Measurements from ENCODE around the gene FLVCR1.

Gene FLVCR1

GRCh38 chr1:212916481-212917133, 58.5 kb downstream of the FLVCR1 start:
- DNase-seq, result no peak

GRCh38 chr1:212917134-212917485, 59.0 kb downstream of the FLVCR1 start:
- no peak for DNase-seq

GRCh38 chr1:212917858-212918257, 59.8 kb downstream of the FLVCR1 start:
- no peak for DNase-seq

DNA sequence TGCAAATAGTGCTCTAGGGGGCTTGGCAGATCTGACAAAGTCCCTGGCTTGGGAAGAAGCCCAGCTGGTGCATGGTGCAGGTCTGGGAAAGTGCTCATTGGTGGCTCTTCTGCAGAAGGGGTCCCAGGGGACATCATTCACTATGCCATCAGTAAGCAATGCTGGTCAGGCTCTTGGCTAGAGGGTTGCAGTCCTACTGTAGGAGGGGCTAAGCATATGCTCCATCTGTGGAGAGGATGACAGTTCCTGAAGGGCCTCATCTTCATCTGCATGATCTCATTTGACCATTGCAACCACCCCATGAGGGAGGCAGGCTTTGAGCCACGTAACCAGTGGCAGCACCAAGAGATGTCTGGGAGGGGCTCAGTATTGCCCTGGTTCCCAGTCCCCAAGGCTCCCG, 60.7 kb downstream of the FLVCR1 start:
- no peak for DNase-seq

DNA sequence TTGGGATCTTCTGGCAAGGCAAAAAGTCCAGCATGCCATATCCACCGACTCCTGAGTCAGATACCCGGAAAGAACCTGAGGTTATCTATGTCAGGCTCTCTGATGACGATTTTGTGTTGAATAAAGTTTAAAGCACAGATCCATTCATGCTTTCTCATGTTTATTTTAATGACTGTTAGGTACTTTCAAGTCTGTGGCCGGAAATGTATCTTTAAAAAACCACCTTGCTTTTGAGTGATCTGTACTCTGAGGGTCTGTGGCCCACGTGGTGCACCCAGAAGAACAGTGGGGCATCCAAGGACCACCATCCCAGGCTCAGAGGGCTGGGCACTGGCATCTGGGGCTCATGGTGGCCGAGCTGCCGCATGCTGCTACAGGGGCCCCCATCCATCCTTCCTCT, 62.2 kb downstream of the FLVCR1 start:
- no peak for DNase-seq

DNA sequence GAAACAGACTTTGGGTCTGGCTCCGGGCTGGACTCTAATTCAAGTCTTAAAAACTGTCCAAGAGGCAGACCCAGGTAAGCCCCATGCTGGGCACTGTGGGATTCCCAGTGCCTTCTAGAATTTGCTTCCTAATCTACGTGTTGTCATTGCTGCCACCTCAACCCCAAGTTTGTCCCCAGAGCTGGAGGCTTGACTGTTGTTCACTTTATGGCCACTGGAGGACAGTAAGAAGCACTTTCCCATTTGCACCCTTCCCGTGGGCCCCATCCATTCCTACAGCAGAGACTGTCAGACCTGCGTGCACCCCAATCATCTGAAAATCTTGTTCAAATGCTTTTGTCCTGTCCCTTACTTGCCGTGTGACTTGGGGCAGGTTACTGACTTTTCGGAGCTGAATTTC, 62.8 kb downstream of the FLVCR1 start:
- DNase-seq, result no peak

GRCh38 chr1:212922016-212922415, 63.9 kb downstream of the FLVCR1 start:
- no peak for DNase-seq

DNA sequence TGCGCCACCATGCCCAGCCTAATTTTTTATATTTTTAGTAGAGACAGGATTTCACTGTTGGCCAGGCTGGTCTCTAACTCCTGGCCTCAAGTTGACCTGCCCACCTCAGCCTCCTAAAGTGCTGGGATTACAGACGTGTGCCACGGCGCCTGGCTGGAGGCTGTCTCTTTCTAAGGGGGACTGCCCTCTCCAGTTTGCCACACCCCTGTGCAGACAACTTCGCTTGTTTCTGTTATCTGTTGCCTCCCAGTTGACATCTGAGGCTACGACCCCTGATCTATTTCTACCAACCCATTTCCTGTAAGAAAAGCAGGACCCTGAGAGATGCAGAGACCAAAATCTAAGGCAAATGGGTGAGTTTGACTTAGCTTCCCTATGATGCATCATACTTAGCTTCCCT, 68.3 kb downstream of the FLVCR1 start:
- no peak for DNase-seq

DNA sequence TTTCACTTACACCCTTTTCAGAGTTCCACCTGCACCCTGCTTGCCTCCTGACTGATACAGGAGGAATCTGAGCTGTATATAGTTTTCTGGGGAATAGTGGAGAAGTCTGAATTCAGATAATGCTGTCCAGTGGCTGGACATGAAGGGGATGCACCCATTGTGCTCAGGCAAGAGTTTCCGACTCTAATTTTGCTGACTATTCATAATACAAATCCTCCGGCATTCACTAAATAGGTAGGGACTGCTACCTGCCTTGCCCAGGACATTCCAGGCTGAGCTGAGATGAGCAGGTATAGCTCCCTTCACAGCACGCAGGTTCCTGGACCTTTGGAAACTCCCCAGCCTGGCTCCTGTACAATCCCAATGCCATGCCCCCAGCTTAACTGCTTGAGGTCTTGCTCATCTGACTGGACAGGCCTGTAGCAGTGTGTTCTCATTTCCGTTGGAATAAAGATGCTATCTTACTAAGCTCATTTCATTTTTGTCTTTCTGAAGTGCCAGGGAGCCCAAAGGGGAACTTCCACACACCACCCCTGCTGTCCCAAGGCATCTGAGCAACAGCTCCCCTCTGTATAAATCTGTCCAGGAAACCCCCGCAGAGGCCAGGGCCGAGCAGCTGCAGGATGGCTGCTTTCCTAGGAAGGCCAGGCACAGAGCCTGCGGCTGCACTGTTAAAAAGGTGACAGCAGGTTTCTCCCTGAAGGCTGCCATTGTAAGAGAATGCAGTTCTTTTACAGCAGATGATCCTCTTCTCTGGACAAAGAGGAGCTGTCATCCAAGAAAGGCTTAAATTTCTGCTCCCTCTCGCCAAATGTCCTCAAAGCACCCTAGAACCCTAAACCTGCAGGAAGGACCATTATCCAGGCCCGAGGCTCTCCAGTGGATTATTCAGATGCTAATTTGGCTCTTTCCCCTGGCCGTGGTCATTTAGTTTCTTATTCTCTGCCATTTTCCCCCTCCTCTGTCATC, 70.5 kb downstream of the FLVCR1 start:
- DNase-seq, result no peak

DNA sequence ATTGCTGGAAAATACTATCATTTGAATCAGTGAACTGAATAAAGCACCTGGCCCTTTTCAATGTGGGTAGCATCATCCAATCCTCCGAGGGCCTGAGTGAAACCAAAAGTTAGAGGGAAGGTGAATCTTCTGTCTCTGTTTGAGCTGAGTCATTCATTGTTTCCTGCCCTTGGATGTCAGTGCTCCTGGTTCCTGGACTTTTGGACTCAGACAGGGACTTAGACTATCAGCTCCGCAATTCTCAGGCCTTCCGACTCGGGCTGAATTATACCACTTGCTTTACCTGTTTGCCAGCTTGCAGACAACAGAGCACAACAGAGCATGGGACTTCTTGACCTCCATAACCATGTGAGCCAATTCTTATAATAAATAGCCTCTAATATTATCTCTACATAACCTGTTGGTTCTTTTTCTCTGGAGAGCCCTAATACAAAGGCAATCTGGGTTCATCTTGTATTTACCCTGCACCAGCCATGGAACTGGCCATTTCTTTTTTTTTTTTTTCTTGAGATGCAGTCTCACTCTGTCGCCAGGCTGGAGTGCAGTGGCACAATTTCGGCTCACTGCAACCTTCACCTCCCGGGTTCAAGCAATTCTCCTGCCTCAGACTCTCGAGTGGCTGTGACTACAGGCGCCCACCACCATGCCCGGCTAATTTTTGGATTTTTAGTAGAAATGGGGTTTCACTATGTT, 73.1 kb downstream of the FLVCR1 start:
- no peak for DNase-seq

GRCh38 chr1:212933815-212934471, 75.9 kb downstream of the FLVCR1 start:
- no peak for DNase-seq

GRCh38 chr1:212935387-212935981, 77.4 kb downstream of the FLVCR1 start:
- DNase-seq, result no peak

DNA sequence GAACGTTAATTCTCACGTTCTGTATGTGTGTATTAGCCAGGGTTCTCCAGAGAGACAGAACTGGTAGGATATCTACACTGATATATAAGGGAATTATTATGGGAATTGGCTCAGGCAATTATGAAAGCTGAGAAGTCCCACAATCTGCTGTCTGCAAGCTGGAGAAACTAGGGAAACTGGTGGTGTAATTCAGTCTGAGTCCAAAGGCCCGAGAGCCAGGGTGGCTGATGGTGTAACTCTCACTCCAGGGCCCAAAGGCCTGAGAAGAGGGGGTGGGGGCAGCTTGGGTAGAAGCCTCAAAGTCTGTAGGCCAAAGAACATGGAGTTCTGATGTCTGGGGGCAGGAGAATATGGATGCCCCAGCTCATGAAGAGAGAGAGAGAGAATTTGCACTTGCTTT, 79.0 kb downstream of the FLVCR1 start:
- no peak for DNase-seq

DNA sequence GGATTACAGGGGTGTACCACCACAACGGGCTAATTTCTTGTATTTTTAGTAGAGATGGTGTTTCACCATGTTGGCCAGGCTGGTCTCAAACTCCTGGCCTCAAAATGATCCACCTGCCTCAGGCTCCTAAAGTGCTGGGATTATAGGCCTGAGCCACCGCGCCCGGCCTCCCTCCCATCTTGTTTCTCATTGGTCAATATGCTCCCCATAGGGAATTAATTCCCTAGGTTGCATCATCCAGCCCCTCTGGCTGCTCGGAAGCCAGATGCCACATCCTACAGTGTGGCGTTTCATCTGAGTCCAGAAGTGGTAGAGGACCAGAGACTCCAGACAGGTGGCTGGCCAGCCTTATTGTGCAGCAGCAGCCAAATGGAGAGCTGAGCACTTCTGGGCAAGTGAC, 80.8 kb downstream of the FLVCR1 start:
- DNase-seq, result no peak

DNA sequence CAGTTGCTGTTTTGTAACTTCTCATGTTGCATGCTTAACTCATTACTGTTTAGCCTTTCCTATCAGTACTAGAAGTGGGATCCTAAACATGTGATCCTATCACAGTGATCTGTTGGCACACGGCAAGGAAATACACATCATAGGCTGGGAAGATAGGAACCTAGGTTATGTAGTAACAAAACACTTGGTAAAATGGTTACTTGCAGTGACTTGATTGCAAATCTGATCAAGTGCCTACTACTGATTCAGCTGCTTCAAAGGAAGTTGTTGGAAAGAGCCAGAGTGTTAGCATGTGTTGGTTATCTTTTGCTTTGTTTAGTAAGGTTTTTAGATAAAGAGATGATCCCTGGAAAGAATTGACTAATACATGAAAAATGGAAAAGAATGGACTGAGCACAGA, 83.4 kb downstream of the FLVCR1 start:
- DNase-seq, result no peak

DNA sequence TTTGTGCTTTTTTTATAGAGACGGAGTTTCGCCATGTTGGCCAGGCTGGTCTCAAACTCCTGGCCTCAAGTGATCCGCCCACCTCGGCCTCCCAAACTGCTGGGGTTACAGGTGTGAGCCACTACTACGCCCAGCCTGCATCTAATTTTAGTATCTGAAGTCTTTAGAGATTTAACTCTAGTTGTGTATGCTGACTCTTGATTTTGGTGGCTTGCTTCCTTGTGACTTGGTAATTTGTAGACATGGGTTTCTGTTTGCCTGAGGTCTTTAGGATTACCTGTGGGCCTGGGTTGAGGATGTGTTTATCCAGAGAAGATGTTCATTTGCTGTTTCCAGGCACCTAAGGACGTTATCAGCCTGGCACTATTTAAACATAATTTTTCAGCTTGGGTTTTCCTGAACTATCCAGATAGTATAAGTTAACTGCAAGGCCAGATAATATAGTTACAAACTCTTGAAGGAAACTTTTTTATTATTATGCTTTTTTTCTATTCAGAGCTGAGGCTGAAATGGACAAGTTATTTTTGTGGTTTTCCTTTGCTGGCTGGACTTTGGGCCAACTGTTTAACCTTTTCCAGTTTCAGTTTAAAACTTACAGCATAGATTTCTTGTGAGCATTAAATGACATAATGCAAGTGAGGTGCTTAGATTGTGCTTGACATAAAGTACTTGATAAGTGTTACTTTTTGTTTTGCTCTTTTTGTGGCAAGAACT, 84.8 kb downstream of the FLVCR1 start:
- no peak for DNase-seq

DNA sequence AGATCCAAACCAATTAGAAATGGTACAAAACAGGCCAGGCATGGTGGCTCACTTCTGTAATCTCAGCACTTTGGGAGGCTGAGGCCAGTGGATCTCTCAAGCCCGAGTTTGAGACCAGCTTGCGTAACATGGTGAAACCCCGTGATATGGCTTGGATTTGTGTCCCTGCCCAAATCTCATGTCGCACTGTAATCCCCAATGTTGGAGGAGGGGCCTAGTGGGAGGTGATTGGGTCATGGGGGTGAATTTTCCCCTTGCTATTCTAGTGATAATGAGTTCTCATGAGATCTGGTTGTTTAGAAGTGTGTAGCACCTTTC, 85.3 kb downstream of the FLVCR1 start:
- no peak for DNase-seq

DNA sequence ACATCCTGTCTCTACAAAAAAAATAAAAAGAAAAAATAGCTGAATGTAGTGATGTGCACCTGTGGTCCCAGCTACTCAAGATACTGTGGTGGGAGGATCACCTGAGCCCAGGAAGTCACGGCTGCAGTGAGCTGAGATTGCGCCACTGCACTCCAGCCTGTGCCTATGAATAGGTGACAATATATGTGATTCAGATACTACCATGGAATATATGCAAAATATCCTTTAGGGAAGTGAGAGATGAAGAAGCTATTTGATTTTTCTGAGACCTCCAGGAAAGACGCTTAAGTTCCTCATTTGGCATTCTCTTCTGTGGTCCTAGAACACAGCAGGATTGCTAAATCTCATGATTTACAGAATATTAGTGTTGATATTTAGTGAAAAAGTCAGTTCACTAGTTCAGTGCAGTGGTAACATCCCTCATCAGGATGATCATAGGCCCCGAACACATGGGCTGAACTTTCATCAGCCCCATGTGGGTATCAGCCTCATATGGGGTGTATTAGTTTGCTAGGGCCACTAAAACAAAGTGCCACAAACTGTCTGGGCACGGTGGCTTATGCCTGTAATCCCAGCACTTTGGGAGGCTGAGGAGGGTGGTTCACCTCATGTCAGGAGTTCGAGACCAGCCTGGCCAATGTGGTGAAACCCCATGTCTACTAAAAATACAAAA, 86.3 kb downstream of the FLVCR1 start:
- no peak for DNase-seq

- DNase-seq, result no peak
Measured at GRCh38 chr1:212945056-212945455, 87.0 kb downstream of the FLVCR1 start.

DNA sequence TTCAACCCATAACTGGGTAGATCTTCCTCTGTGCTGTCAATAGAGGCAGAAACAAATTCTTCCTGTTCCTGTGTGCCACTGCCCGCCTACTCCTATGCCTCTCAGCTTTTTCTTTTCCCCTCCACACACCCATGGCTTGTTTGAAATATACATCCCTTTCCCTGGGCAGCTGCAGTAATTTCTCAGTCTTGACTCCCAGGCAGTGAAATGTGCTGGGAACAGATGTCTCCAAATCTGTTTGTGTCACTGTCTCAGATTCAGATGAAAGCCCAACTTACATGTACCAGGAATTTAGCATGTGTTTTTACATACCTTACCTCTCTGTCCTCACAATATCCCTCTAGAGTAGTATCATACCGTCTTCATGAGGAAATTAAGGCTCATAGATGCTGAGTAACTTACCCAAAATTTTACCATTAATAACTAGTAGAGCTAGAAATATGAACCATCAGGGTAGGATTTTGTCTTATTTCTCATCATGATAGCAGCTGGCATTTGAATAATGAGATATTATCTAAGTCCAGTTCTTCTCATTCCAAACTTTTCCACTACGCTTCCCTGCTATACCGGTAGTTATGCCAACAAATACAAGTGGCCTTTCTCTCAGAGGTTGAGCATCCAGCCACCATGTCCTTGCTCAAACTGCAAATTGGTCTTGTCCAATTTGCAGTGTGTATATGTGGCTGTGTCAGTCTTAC, 87.5 kb downstream of the FLVCR1 start:
- DNase-seq, result no peak

- no peak for DNase-seq
Measured at GRCh38 chr1:212946872-212947271, 88.8 kb downstream of the FLVCR1 start.

Data from activated CD4-positive, alpha-beta T cell treated with anti-CD3 and anti-CD28 coated beads, Interleukin-2, amount 50 U/mL, for 1 hour (primary cell).